Effector memory CD4-positive, alpha-beta T cell (primary cell): ENCODE measurements around the gene CACNA1C.

Experiments used
- DNase-seq, 3 donors: peaks; one replicate each; pipeline ENCODE4 v3.0.0-alpha.2; 2020
- H3K27ac ChIP-seq: 2 replicates; pipeline ENCODE4 v1.7.0; 2013; ENCODE audit warnings: mild to moderate bottlenecking, low read length, moderate library complexity; ENCODE audit not compliant: insufficient read depth, poor library complexity, severe bottlenecking
- H3K27me3 ChIP-seq: replicated peaks from 2 replicates; pipeline ENCODE4 v1.7.0; 2013; ENCODE audit warnings: mild to moderate bottlenecking, low read length; ENCODE audit not compliant: insufficient read depth, control insufficient read depth, poor library complexity, severe bottlenecking
- H3K36me3 ChIP-seq: 2 replicates; pipeline ENCODE4 v1.7.0; 2013; ENCODE audit warnings: mild to moderate bottlenecking, low read length, moderate library complexity; ENCODE audit not compliant: control insufficient read depth, insufficient read depth
- H3K4me1 ChIP-seq: 2 replicates; pipeline ENCODE4 v1.7.0; 2013; ENCODE audit warnings: low read length, mild to moderate bottlenecking; ENCODE audit not compliant: control insufficient read depth, insufficient read depth, poor library complexity, severe bottlenecking
- H3K4me3 ChIP-seq: 2 replicates; pipeline ENCODE4 v1.7.0; 2013; ENCODE audit warnings: low read length, low read depth, mild to moderate bottlenecking; ENCODE audit not compliant: insufficient read depth, poor library complexity, severe bottlenecking
- H3K9me3 ChIP-seq: 2 replicates; pipeline ENCODE4 v1.7.0; 2013; ENCODE audit warnings: mild to moderate bottlenecking, low read length, moderate library complexity; ENCODE audit not compliant: control insufficient read depth

The CACNA1C gene

GRCh38 chr12:2652401-2653081, 599.8 kb downstream of the CACNA1C start:
- Histone ChIP-seq H3K36me3 (no peaks in the 10 kb centered on the region), H3K4me1 (no peaks in the 10 kb centered on the region), H3K4me3 (no peak overlapping the region), H3K27ac (no peak overlapping the region), H3K9me3 (no peaks in the 10 kb centered on the region), H3K27me3 (peaks cover 7% of the 10 kb centered on the region)
- DNase-seq: no peak

GRCh38 chr12:2653461-2653965, 600.7 kb downstream of the CACNA1C start:
- no peak overlapping the region for H3K27ac ChIP-seq
- no peaks in the 10 kb centered on the region for H3K36me3 ChIP-seq
- no peak for DNase-seq
- no peaks in the 10 kb centered on the region for H3K4me1 ChIP-seq
- H3K27me3 ChIP-seq: peaks cover 3% of the 10 kb centered on the region
- H3K4me3 ChIP-seq: no peak overlapping the region
- H3K9me3 ChIP-seq: no peaks in the 10 kb centered on the region

- Histone ChIP-seq H3K36me3 (no peaks in the 10 kb centered on the region), H3K4me3 (no peak overlapping the region), H3K9me3 (no peaks in the 10 kb centered on the region), H3K4me1 (no peaks in the 10 kb centered on the region), H3K27ac (no peak overlapping the region), H3K27me3 (no peaks in the 10 kb centered on the region)
- no peak for DNase-seq
Measured at GRCh38 chr12:2654311-2654710, 601.5 kb downstream of the CACNA1C start.

- Histone ChIP-seq H3K9me3 (no peaks in the 10 kb centered on the region), H3K4me3 (no peak overlapping the region), H3K27me3 (no peaks in the 10 kb centered on the region), H3K27ac (no peak overlapping the region), H3K4me1 (no peaks in the 10 kb centered on the region), H3K36me3 (no peaks in the 10 kb centered on the region)
- DNase-seq: no peak
Measured at GRCh38 chr12:2654741-2655140, 602.0 kb downstream of the CACNA1C start.

GRCh38 chr12:2662524-2662923, 609.7 kb downstream of the CACNA1C start:
- no peak overlapping the region for H3K4me3 ChIP-seq
- H3K27ac ChIP-seq: no peak overlapping the region
- no peaks in the 10 kb centered on the region for H3K27me3 ChIP-seq
- DNase-seq: no peak
- no peaks in the 10 kb centered on the region for H3K9me3 ChIP-seq
- H3K36me3 ChIP-seq: no peaks in the 10 kb centered on the region
- no peaks in the 10 kb centered on the region for H3K4me1 ChIP-seq

- DNase-seq: no peak
- no peaks in the 10 kb centered on the region for H3K9me3 ChIP-seq
- no peaks in the 10 kb centered on the region for H3K27me3 ChIP-seq
- no peaks in the 10 kb centered on the region for H3K36me3 ChIP-seq
- no peak overlapping the region for H3K4me3 ChIP-seq
- H3K27ac ChIP-seq: no peak overlapping the region
- no peaks in the 10 kb centered on the region for H3K4me1 ChIP-seq
Measured at GRCh38 chr12:2664721-2665577, 612.2 kb downstream of the CACNA1C start.

- H3K36me3 ChIP-seq: no peaks in the 10 kb centered on the region
- H3K4me3 ChIP-seq: no peak overlapping the region
- H3K9me3 ChIP-seq: no peaks in the 10 kb centered on the region
- no peaks in the 10 kb centered on the region for H3K4me1 ChIP-seq
- DNase-seq: no peak
- H3K27ac ChIP-seq: no peak overlapping the region
- no peaks in the 10 kb centered on the region for H3K27me3 ChIP-seq
Measured at GRCh38 chr12:2666411-2666810, 613.6 kb downstream of the CACNA1C start.

- no peak overlapping the region for H3K27ac ChIP-seq
- no peaks in the 10 kb centered on the region for H3K36me3 ChIP-seq
- H3K4me3 ChIP-seq: no peak overlapping the region
- H3K4me1 ChIP-seq: no peaks in the 10 kb centered on the region
- DNase-seq: no peak
- H3K9me3 ChIP-seq: no peaks in the 10 kb centered on the region
- H3K27me3 ChIP-seq: no peaks in the 10 kb centered on the region
Measured at GRCh38 chr12:2666846-2667245, 614.1 kb downstream of the CACNA1C start.

- DNase-seq: no peak
- Histone ChIP-seq H3K27ac (no peak overlapping the region), H3K27me3 (no peaks in the 10 kb centered on the region), H3K4me3 (no peak overlapping the region), H3K9me3 (no peaks in the 10 kb centered on the region), H3K36me3 (no peaks in the 10 kb centered on the region), H3K4me1 (no peaks in the 10 kb centered on the region)
Measured at GRCh38 chr12:2667716-2668440, 615.1 kb downstream of the CACNA1C start.
